ENCODE results near the gene WDR74. TPM values are rescaled to one million over a fixed set of nuclear protein-coding genes. Genes with fewer than 3 reads are reported as not detected.
A peak's percentile ranks its signal among the peaks of the same experiment; 100 is the strongest.

WDR74 gene
- total RNA-seq (10 to 100 TPM; 18.4 to 35.1 (median 27.1) TPM), polyA plus RNA-seq (10 to 100 TPM; 47.6 to 59.5 TPM)

DNA sequence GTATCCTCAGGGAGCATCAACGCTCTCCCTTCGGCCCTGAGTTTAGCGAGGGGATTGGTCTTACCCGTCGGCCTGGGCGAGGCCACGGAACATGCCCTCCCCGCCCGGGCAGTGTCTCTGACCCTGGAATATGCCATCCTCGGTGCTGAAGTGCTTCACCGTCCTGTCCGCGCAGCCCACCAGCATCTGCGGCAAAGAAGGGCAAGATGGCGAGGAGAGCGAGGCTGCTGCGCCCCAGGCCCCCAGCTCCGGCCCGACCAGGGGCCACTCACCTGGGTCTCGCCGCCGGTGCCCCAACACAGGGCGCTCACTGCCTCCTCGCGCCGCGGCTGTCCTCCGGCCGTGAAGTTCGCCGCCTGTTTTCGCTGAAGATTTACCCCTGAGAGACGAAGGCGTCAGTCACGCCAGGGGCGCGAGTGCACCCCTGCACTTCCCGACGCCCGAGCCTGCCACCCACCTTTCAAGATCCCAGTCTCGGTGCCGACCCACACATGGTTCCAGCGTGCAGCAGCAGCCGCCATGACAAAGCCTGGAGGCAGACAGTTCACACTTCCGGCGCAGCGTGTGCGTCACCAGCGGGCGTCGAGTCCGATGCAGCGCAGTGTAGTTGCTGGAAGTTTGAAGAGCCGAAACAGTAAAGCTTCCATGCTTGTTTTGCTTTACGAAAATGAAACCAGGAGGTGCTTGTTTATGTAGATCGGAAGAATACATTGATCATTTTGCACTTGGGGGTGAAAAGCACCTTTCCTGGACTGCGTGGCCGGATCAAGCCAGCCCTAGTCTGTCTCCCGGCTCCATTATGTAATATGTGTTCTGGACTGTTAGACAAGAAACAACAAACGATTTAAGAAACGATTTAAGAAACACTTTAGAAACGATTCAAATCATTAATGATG, at the start of gene WDR74:
Gene WDR74 (minus strand): TSS at position 541 of the 896 bp plus-strand sequence. CDS start 20 bp downstream, at position 521.
- intact Hi-C loops (cut with DNase I): no loop called here
- Histone ChIP-seq H3K4me3 (peak within 1 kb of the TSS; percentile 79 to 98 (median 88)), H3K9me3 (no peaks in the 10 kb centered on the region), H3K36me3 (peaks cover 0 to 14% (median 0%) of the 10 kb centered on the region in 3 donors), H3K4me1 (peaks cover 6 to 13% (median 7%) of the 10 kb centered on the region in 3 donors), H3K27ac (peak within 1 kb of the TSS; percentile 92 to 99 (median 98)), H3K27me3 (no peaks in the 10 kb centered on the region)
- ATAC-seq (peak; percentile 71 to 81 (median 77)), FAIRE-seq (no peak), DNase-seq (peak; percentile 89 to 95 (median 92))
- WGBS, 2 donors: 0 to 1% methylated on average over 62 of the region's 62 CpGs
- TF ChIP-seq CTCF (IDR thresholded peaks at IDR 0.05): no peak

GRCh38 chr11:62889126-62889483, 49.7 kb upstream of the WDR74 start:
- peak overlapping the region in 1 of 4 donors; percentile 33 for H3K27ac ChIP-seq
- intact Hi-C loops (cut with DNase I): no loop called here
- ATAC-seq: no peak
- peaks cover under 1 to 6% (median 2%) of the 10 kb centered on the region in 3 donors for H3K4me1 ChIP-seq
- no peaks in the 10 kb centered on the region for H3K9me3 ChIP-seq
- H3K4me3 ChIP-seq: no peak overlapping the region
- no peak for DNase-seq
- no peaks in the 10 kb centered on the region for H3K27me3 ChIP-seq
- no peak for FAIRE-seq
- H3K36me3 ChIP-seq: peaks cover 4 to 57% (median 40%) of the 10 kb centered on the region in 3 donors
- 74 to 75% methylated on average over 2 of the region's 2 CpGs for WGBS, 2 donors
- no peak for TF ChIP-seq CTCF (IDR thresholded peaks at IDR 0.05)

DNA sequence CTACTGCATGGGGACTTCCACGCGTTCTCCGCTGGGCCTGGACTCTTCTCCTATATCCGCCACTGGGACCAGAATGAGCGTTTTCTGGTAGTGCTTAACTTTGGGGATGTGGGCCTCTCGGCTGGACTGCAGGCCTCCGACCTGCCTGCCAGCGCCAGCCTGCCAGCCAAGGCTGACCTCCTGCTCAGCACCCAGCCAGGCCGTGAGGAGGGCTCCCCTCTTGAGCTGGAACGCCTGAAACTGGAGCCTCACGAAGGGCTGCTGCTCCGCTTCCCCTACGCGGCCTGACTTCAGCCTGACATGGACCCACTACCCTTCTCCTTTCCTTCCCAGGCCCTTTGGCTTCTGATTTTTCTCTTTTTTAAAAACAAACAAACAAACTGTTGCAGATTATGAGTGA, 49.0 kb upstream of the WDR74 start:
- Histone ChIP-seq H3K27me3 (no peaks in the 10 kb centered on the region), H3K27ac (no peak overlapping the region), H3K4me1 (peaks cover 8 to 13% (median 9%) of the 10 kb centered on the region in 3 donors), H3K4me3 (no peak overlapping the region), H3K9me3 (no peaks in the 10 kb centered on the region), H3K36me3 (peaks cover 4 to 64% (median 47%) of the 10 kb centered on the region in 3 donors)
- 92 to 95% methylated on average over 14 of the region's 14 CpGs for WGBS, 2 donors
- FAIRE-seq (no peak), DNase-seq (no peak), ATAC-seq (no peak)
- no peak for TF ChIP-seq CTCF (IDR thresholded peaks at IDR 0.05)
- intact Hi-C loops (cut with DNase I): no loop called here

DNA sequence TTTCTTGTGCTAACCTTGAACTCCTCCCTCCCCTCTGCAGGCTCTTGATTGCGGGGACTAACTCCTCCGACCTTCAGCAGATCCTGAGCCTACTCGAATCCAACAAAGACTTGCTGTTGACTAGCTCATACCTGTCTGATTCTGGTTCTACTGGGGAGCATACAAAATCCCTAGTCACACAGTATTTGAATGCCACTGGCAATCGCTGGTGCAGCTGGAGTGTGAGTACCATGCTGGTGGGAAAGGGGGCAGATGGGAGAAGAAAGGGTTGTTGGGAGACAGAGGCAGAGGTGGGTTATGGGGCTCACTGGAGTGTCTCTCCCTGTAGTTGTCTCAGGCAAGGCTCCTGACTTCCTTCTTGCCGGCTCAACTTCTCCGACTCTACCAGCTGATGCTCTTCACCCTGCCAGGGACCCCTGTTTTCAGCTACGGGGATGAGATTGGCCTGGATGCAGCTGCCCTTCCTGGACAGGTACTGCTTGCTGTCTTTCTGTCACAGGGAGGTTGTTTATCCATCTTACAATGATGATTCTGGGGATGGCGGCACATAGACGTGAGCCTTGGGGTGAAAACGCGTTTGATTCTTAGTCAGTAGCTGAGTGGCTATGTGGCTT, 45.9 kb upstream of the WDR74 start:
- Histone ChIP-seq H3K27ac (no peak overlapping the region), H3K4me3 (no peak overlapping the region), H3K36me3 (peaks cover 4 to 74% (median 53%) of the 10 kb centered on the region in 3 donors), H3K9me3 (no peaks in the 10 kb centered on the region), H3K27me3 (no peaks in the 10 kb centered on the region), H3K4me1 (peaks cover 19 to 28% (median 21%) of the 10 kb centered on the region in 3 donors)
- TF ChIP-seq CTCF (IDR thresholded peaks at IDR 0.05): no peak
- intact Hi-C loops (cut with DNase I): no loop called here
- no peak for ATAC-seq
- FAIRE-seq: no peak
- no peak for DNase-seq
- 75 to 80% methylated on average over 11 of the region's 11 CpGs for WGBS, 2 donors

Measured in pancreas (tissue), 10 donors.